Measurements from ENCODE around the gene RAB3D.

RAB3D gene

GRCh38 chr19:11291415-11291814 is 48.0 kb downstream of the RAB3D start:
- DNase-seq (ENCODE audit: low read depth) = no peak
- no peak overlapping the region for H3K4me3 ChIP-seq (ENCODE audit: low read length)
- TF ChIP-seq CTCF (conservative IDR thresholded peaks at IDR 0.05; ENCODE audit: low read length) = no peak

DNA sequence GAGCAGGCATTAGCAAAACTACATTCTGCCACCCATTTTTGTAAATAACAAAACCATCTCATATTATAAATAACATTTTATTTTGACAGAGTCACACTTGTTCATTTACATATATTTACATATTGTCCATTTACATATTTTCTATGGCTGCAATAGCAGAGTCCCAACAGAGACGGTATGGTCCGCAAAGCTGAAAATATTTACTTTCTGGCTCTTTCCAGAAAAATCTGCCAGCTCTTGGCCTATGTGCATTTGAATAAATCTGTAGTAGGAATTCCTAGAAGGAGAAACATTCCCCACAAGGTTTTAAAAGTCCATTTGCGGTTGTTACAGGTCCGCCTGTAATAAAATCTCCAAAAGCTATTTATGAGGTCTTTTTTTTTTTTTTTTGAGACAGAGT is 49.2 kb downstream of the RAB3D start:
- no peak overlapping the region for H3K4me3 ChIP-seq (ENCODE audit: low read length)
- no peak for TF ChIP-seq CTCF (conservative IDR thresholded peaks at IDR 0.05; ENCODE audit: low read length)
- no peak for DNase-seq (ENCODE audit: low read depth)

- DNase-seq (ENCODE audit: low read depth) = peak; percentile 38
- H3K4me3 ChIP-seq (ENCODE audit: low read length) = no peak overlapping the region
- TF ChIP-seq CTCF (conservative IDR thresholded peaks at IDR 0.05; ENCODE audit: low read length) = peak; percentile 70
Observed at GRCh38 chr19:11288349-11288748, 51.1 kb downstream of the RAB3D start.

DNA sequence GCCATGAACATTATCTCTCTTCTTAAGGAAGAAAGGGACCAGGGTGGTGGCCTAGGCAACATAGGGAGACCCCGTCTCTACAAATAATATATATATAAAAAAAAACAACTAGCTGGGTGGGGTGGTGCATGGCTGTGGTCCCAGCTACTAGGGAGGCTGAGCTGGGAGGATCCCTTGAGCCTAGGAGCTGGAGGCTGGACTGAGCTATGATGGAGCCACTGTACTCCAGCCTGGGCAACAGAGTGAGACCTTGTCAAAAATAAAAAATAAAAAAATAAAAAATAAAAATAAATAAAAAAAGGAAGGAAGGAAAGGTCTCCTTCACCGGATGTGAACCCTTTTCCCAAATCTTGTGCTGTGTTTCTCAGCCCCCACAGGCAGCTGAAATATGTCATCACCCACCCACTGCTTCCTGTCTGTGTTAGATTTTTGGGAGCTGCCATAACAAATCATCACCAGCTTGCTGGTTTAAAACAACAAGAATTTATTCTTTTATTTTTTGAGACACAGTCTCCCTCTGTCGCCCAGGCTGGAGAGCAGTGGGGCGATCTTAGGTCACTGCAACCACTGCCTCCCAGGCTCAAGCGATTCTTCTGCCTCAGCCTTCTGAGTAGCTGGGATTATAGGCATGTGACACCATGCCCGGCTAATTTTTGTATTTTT is 53.0 kb downstream of the RAB3D start:
- peak; percentile 60 for DNase-seq (ENCODE audit: low read depth)
- no peak overlapping the region for H3K4me3 ChIP-seq (ENCODE audit: low read length)
- peak; percentile 35 for TF ChIP-seq CTCF (conservative IDR thresholded peaks at IDR 0.05; ENCODE audit: low read length)

GRCh38 chr19:11284515-11284914 is 54.9 kb downstream of the RAB3D start:
- TF ChIP-seq CTCF (conservative IDR thresholded peaks at IDR 0.05; ENCODE audit: low read length) = no peak
- no peak for DNase-seq (ENCODE audit: low read depth)
- no peak overlapping the region for H3K4me3 ChIP-seq (ENCODE audit: low read length)

DNA sequence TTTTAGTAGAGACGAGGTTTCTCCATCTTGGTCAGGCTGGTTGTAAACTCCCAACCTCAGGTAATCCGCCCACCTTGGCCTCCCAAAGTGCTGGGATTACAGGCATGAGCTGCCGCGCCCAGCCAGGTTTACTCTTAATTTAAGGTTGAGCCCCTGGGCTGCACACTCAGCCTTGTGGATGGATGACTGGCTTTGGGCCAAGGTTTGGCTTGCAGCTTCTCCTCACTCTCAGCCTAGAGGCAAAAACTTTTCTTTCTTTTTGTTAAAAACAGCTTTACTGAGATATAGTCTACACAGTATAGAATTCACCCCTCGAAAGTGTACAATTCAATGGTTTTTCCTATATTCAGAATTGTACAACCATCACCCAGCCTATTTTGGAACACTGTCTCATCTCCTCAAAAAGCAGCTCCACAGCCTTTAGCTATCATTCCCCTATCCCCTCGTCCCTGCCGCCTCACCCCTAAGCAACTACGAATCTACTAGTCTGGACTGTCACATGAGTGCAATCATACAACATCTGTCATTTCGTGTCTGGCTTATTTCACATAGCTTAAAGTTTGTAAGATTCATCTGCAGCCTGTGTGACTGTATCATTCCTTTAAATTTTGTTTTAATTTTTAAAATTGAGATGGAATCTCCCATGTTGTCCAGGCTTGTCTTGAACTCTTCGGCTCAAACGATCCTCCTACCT is 58.0 kb downstream of the RAB3D start:
- DNase-seq (ENCODE audit: low read depth) = no peak
- H3K4me3 ChIP-seq (ENCODE audit: low read length) = no peak overlapping the region
- no peak for TF ChIP-seq CTCF (conservative IDR thresholded peaks at IDR 0.05; ENCODE audit: low read length)
